Neural progenitor cell (in vitro differentiated cells): ENCODE data around the gene ARL4D.

Experiments
- EZH2 ChIP-seq: fragments of 200-600 bp; sonication (generic); IDR thresholded peaks from 2 replicates; pipeline ENCODE4 v1.6.1; 2017; ENCODE audit warnings: antibody characterized with exemption, mild to moderate bottlenecking, moderate library complexity
- EZH2phosphoT487 ChIP-seq: fragments of 200-600 bp; sonication (generic); IDR thresholded peaks from 2 replicates; pipeline ENCODE4 v1.6.1; 2017; ENCODE audit warnings: antibody characterized with exemption

DNA sequence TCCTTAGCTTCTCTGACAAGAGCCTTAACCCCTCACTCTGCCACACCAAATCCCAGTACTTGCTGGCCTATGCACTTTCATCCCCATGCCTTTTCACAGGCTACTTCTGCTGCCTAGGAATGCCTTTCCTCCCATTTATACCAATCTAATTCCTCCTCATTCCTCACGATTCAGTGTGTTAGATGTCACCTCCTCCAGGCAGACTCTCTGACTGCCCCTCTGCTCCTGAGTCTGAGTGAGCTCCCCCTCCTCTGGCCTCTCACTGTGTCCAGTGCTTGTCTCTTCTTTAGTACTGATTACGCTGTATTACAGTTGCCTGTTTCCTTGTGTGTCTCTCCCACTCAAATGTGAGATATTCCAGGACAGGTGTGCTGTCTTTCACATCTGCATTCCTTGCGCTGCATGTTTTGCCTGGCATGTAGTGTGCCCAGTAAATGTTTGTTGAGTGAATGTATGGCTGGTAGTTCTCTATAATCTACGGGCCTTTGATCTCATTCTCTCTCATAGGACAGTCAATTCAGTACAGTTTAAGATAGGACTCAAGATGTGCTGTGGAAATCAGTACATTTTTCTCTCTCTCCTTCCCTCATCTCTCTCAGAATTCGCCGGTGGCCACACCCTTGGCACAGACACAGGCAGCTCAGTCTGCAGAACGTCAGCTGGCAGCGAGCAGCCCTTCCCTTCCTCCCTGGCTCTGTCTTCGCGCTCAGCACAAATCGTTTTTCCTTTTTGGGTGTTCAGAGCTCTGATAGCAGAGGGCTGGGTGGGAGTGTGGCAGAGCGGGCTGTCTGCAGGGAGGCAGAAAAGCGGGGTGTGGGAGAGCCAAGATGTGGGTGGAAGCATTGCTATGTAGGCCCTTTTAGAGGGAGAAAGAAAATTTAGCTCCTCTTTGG lies 18.5 kb downstream of the ARL4D start:
- no peak for TF ChIP-seq EZH2phosphoT487
- TF ChIP-seq EZH2, result no peak
